IPS DF 4.7 (cell line): ENCODE measurements around the gene CRISPLD2.

Source experiments
- DNase-seq: peaks from one replicate; pipeline ENCODE4 v3.0.0-alpha.2; 2013; ENCODE audit warnings: low spot score; ENCODE audit errors: extremely low read depth

Gene CRISPLD2

GRCh38 chr16:84800158-84800978 is 19.4 kb upstream of the CRISPLD2 start:
- no peak for DNase-seq

- DNase-seq: no peak
Observed at GRCh38 chr16:84803146-84803545, 16.6 kb upstream of the CRISPLD2 start.

- no peak for DNase-seq
Observed at GRCh38 chr16:84804326-84804725, 15.5 kb upstream of the CRISPLD2 start.

- DNase-seq: no peak
Observed at GRCh38 chr16:84806256-84806889, 13.4 kb upstream of the CRISPLD2 start.

- no peak for DNase-seq
Observed at GRCh38 chr16:84806890-84807258, 12.9 kb upstream of the CRISPLD2 start.

GRCh38 chr16:84807776-84808175 is 12.0 kb upstream of the CRISPLD2 start:
- DNase-seq: no peak

- DNase-seq: no peak
Observed at GRCh38 chr16:84808826-84809225, 11.0 kb upstream of the CRISPLD2 start.

- no peak for DNase-seq
Observed at GRCh38 chr16:84810518-84811273, 9.1 kb upstream of the CRISPLD2 start.

- DNase-seq: no peak
Observed at GRCh38 chr16:84811529-84811928, 8.3 kb upstream of the CRISPLD2 start.

- DNase-seq: no peak
Observed at GRCh38 chr16:84813141-84813934, 6.4 kb upstream of the CRISPLD2 start.

- DNase-seq: no peak
Observed at GRCh38 chr16:84815462-84815861, 4.3 kb upstream of the CRISPLD2 start.

GRCh38 chr16:84816023-84816422 is 3.8 kb upstream of the CRISPLD2 start:
- no peak for DNase-seq

GRCh38 chr16:84816485-84816884 is 3.3 kb upstream of the CRISPLD2 start:
- DNase-seq: no peak

GRCh38 chr16:84817206-84817605 is 2.6 kb upstream of the CRISPLD2 start:
- DNase-seq: no peak

- no peak for DNase-seq
Observed at GRCh38 chr16:84817613-84818012, 2.2 kb upstream of the CRISPLD2 start.

GRCh38 chr16:84818133-84818532 is 1.7 kb upstream of the CRISPLD2 start:
- no peak for DNase-seq

- DNase-seq: no peak
Observed at GRCh38 chr16:84818989-84819643, 669 bp upstream of the CRISPLD2 start.

GRCh38 chr16:84820305-84820684 is 510 bp downstream of the CRISPLD2 start:
- no peak for DNase-seq

GRCh38 chr16:84820771-84821170 is 986 bp downstream of the CRISPLD2 start:
- no peak for DNase-seq

GRCh38 chr16:84821179-84821578 is 1.4 kb downstream of the CRISPLD2 start:
- no peak for DNase-seq
